ENCODE results near the gene FBXO44. TPM values are rescaled to one million over a fixed set of nuclear protein-coding genes. Genes with fewer than 3 reads are reported as not detected.

The FBXO44 gene
- total RNA-seq, 1 experiment from 2014 or later = 24.5 TPM

DNA sequence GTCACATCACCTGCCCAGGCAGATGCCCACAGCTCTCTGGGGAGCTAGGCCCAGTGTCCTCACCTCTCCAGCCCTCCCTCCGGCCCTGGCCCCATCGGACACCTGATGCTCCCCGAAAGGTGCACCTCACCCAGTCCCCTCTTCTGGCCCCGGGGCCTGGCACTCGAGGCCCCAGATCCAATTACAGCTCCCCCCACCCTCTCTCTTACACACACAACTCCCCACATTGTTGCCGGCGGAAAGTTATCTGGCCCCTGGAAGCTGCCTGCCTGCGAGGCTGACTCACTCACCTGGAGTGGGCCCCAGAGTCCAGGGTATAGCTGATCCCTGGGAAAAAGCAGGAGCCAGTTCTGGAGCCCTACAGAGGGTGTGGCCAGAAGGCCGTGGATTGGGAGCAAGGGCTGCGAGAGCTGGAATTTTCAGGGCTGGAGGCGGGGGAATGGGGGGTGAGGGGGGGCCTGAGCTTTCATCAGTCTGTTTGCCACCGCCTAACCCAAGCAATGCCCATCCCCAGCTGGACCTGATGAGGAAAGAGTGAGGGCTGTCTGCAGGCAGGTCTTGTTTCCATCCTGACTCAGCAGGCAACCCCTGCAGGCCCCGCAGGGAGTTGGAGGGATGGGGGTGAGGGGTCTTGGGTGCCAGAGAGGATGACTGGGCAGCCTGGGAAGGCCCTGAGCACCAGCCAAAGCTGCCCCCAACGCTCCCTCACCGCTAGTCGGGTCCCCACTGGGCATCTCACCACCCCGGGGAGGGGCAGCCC, 1.4 kb upstream of the FBXO44 start:
- WGBS (ENCODE audit: extremely low coverage, insufficient read length, low lambda C conversion rate) = no CpG with 5 or more reads among the region's 17 CpGs
- Histone ChIP-seq H4K5ac (ENCODE audit: insufficient read length, low read depth, low read length) (no peak overlapping the region), H2BK15ac (ENCODE audit: low read depth, low read length) (no peak overlapping the region)

More for the DNA sequence above, 1.4 kb upstream of the FBXO44 start:
- H2AFZ ChIP-seq (ENCODE audit: low read length) = no peak overlapping the region
- H3K18ac ChIP-seq (ENCODE audit: insufficient read length, low read depth, low read length) = no peak overlapping the region
- peaks cover 6 to 21% (median 13%) of the 10 kb centered on the region in 3 experiments for H3K36me3 Mint-ChIP-seq (ENCODE audit: insufficient read depth in 1 of 3, low read depth in 3 of 3)
- H3K4me3 Mint-ChIP-seq = peak overlapping the region; percentile 64 to 81
- peaks cover 49% of the 10 kb centered on the region for H3K27me3 Mint-ChIP-seq (ENCODE audit: low read depth)
- no peaks in the 10 kb centered on the region for H3K79me2 ChIP-seq (ENCODE audit: insufficient read depth, low read length)
- H3K4me1 ChIP-seq (ENCODE audit: insufficient read depth, low read length) = no peaks in the 10 kb centered on the region; the same call in 1 of the 2 replicates
- no peak overlapping the region for H2AK5ac ChIP-seq (ENCODE audit: insufficient read length, low read length)
- H3T11ph ChIP-seq (ENCODE audit: low read length) = no peak overlapping the region
- no peak overlapping the region for H3K9ac ChIP-seq (ENCODE audit: extremely low read depth, insufficient read length, low read length)
- no peak overlapping the region for H3K4ac ChIP-seq (ENCODE audit: low read depth, low read length)
- H2BK20ac ChIP-seq (ENCODE audit: low read depth, low read length, poor library complexity, severe bottlenecking) = no peak overlapping the region
- no peaks in the 10 kb centered on the region for H3K9me3 ChIP-seq (ENCODE audit: control insufficient read depth, low read depth, low read length)
- no peak overlapping the region for H3K23ac ChIP-seq (ENCODE audit: insufficient read length, low read depth, low read length)
- no peak overlapping the region for H4K91ac ChIP-seq (ENCODE audit: insufficient read length, low read depth, low read length)
- peak; percentile 60 for DNase-seq
- no peak overlapping the region for H2BK5ac ChIP-seq (ENCODE audit: insufficient read length, low read length)
- no peak overlapping the region for H2BK12ac ChIP-seq (ENCODE audit: insufficient read length, low read depth, low read length)
- no peak overlapping the region for H3K27ac Mint-ChIP-seq
- no peak overlapping the region for H4K8ac ChIP-seq (replicated peaks; ENCODE audit: insufficient read length, low read depth, low read length)
- no peaks in the 10 kb centered on the region for H4K20me1 ChIP-seq (ENCODE audit: control insufficient read depth, insufficient read depth, insufficient read length)
- peaks cover 26 to 33% of the 10 kb centered on the region in 2 experiments for H3K4me1 Mint-ChIP-seq
- H3K27me3 ChIP-seq (ENCODE audit: insufficient read depth, low read length) = no peaks in the 10 kb centered on the region; the same call in 1 of the 2 replicates
- no peak overlapping the region for H2BK120ac ChIP-seq (ENCODE audit: low read depth, low read length, poor library complexity, severe bottlenecking)
- H3K56ac ChIP-seq (ENCODE audit: insufficient read length, low read depth, low read length) = no peak overlapping the region
- H3K4me2 ChIP-seq (ENCODE audit: insufficient read depth, insufficient read length, low read length) = peak overlapping the region; percentile 42
- H3K27ac ChIP-seq (ENCODE audit: insufficient read length, low read depth, low read length) = no peak overlapping the region
- no peak overlapping the region for H3K14ac ChIP-seq (ENCODE audit: insufficient read depth, low read length)
- peaks cover 9% of the 10 kb centered on the region for H3K23me2 ChIP-seq (ENCODE audit: insufficient read length, low read depth, low read length, poor library complexity, severe bottlenecking)
- TF ChIP-seq, protein P1, sequence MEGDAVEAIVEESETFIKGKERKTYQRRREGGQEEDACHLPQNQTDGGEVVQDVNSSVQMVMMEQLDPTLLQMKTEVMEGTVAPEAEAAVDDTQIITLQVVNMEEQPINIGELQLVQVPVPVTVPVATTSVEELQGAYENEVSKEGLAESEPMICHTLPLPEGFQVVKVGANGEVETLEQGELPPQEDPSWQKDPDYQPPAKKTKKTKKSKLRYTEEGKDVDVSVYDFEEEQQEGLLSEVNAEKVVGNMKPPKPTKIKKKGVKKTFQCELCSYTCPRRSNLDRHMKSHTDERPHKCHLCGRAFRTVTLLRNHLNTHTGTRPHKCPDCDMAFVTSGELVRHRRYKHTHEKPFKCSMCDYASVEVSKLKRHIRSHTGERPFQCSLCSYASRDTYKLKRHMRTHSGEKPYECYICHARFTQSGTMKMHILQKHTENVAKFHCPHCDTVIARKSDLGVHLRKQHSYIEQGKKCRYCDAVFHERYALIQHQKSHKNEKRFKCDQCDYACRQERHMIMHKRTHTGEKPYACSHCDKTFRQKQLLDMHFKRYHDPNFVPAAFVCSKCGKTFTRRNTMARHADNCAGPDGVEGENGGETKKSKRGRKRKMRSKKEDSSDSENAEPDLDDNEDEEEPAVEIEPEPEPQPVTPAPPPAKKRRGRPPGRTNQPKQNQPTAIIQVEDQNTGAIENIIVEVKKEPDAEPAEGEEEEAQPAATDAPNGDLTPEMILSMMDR (conservative IDR thresholded peaks at IDR 0.05) = no peak
- no peaks in the 10 kb centered on the region for H3K9me3 Mint-ChIP-seq
- no peaks in the 10 kb centered on the region for H3K79me1 ChIP-seq (ENCODE audit: insufficient read depth, low read depth, low read length, poor library complexity, severe bottlenecking)

Data from H9 (cell line).